HepG2 (cell line): Measurements from ENCODE around the gene DPP7. TPM values are rescaled to one million over a fixed set of nuclear protein-coding genes. Genes with fewer than 3 reads are reported as not detected.

Experiments used
- ARNT2 ChIP-seq: sonication (generic); formaldehyde crosslinking; IDR thresholded peaks from 2 replicates; pipeline ENCODE4 v1.8.0; 2022; ENCODE audit warnings: mild to moderate bottlenecking, low read depth, missing genetic modification reagents, moderate library complexity
- ATF2 ChIP-seq: sonication (generic); formaldehyde crosslinking; IDR thresholded peaks from 2 replicates; pipeline ENCODE4 v1.4.0; 2020; ENCODE audit warnings: missing genetic modification reagents
- DMAP1 ChIP-seq: IDR thresholded peaks from 2 replicates; pipeline ENCODE4 v1.6.1; 2016
- ETV6 ChIP-seq: sonication (generic); formaldehyde crosslinking; conservative IDR thresholded peaks from 2 replicates; pipeline ENCODE4 v1.4.0; 2020; ENCODE audit warnings: missing genetic modification reagents
- HNF1B ChIP-seq: sonication (generic); formaldehyde crosslinking; IDR thresholded peaks from 2 replicates; pipeline ENCODE4 v1.5.1; 2020; ENCODE audit warnings: mild to moderate bottlenecking, moderate library complexity, missing genetic modification reagents
- JDP2 ChIP-seq: sonication (generic); formaldehyde crosslinking; IDR thresholded peaks from 2 replicates; pipeline ENCODE4 v1.8.1; 2022; ENCODE audit warnings: missing genetic modification reagents, borderline replicate concordance
- KAT7 ChIP-seq: IDR thresholded peaks from 2 replicates; pipeline ENCODE4 v1.6.1; 2018; ENCODE audit warnings: borderline replicate concordance, missing compliant biosample characterization
- MED8 ChIP-seq: sonication (generic); formaldehyde crosslinking; IDR thresholded peaks from 2 replicates; pipeline ENCODE4 v1.8.1; 2023; ENCODE audit warnings: mild to moderate bottlenecking, missing genetic modification reagents; ENCODE audit not compliant: insufficient replicate concordance
- NCOA1 ChIP-seq: sonication (generic); formaldehyde crosslinking; IDR thresholded peaks from 2 replicates; pipeline ENCODE4 v1.9.0; 2021; ENCODE audit warnings: missing genetic modification reagents
- PCBP2 ChIP-seq: fragments of 200-400 bp; formaldehyde crosslinking; optimal IDR thresholded peaks from 2 replicates; pipeline ENCODE3; 2018; ENCODE audit warnings: low read length, low read depth; ENCODE audit not compliant: poor library complexity, severe bottlenecking
- SCMH1 ChIP-seq: sonication (generic); formaldehyde crosslinking; IDR thresholded peaks from 2 replicates; pipeline ENCODE4 v1.9.0; 2021; ENCODE audit warnings: missing genetic modification reagents, mild to moderate bottlenecking, borderline replicate concordance
- ZBTB3 ChIP-seq: sonication (generic); formaldehyde crosslinking; IDR thresholded peaks from 2 replicates; pipeline ENCODE4 v1.4.0; 2020; ENCODE audit warnings: low read depth, mild to moderate bottlenecking, moderate library complexity, missing genetic modification reagents, borderline replicate concordance
- ZFP82 ChIP-seq: sonication (generic); formaldehyde crosslinking; IDR thresholded peaks from 2 replicates; pipeline ENCODE4 v1.5.1; 2020; ENCODE audit warnings: mild to moderate bottlenecking, missing genetic modification reagents, borderline replicate concordance
- ZNF317 ChIP-seq: sonication (generic); formaldehyde crosslinking; IDR thresholded peaks from 2 replicates; pipeline ENCODE4 v1.5.0; 2020; ENCODE audit warnings: mild to moderate bottlenecking, missing genetic modification reagents
- ZNF329 ChIP-seq: sonication (generic); formaldehyde crosslinking; IDR thresholded peaks from 2 replicates; pipeline ENCODE4 v1.9.0; 2021; ENCODE audit warnings: low read depth, mild to moderate bottlenecking, missing genetic modification reagents
- ZNF468 ChIP-seq: sonication (generic); formaldehyde crosslinking; IDR thresholded peaks from 2 replicates; pipeline ENCODE4 v1.8.0; 2022; ENCODE audit warnings: mild to moderate bottlenecking, moderate library complexity, missing genetic modification reagents
- ZNF563 ChIP-seq: sonication (generic); formaldehyde crosslinking; IDR thresholded peaks from 2 replicates; pipeline ENCODE4 v1.8.0; 2022; ENCODE audit warnings: mild to moderate bottlenecking, moderate library complexity, missing genetic modification reagents
- ZNF646 ChIP-seq: sonication (generic); formaldehyde crosslinking; IDR thresholded peaks from 2 replicates; pipeline ENCODE4 v1.9.0; 2021; ENCODE audit warnings: mild to moderate bottlenecking, missing genetic modification reagents
- ZNF766 ChIP-seq: sonication (generic); formaldehyde crosslinking; IDR thresholded peaks from 2 replicates; pipeline ENCODE4 v1.5.0; 2020; ENCODE audit warnings: missing genetic modification reagents, borderline replicate concordance
- ZSCAN20 ChIP-seq: sonication (generic); formaldehyde crosslinking; IDR thresholded peaks from 2 replicates; pipeline ENCODE4 v1.4.0; 2020; ENCODE audit warnings: missing genetic modification reagents, mild to moderate bottlenecking, borderline replicate concordance
- polyA plus RNA-seq, 8 experiments: library from polyadenylated mRNA; depleted of rRNA in 3 of 8; stranded (reverse) in 7 of 8; unstranded in 1 of 8; fragments of >200 nt; fragmentation: Illumina TruSeq in 4 of 8; extraction: Trizol in 4 of 8; gene quantifications; 2 replicates each; pipeline versions ENCODE4 v1.2.1 to v1.2.3, GENCODE V29; 2011 to 2016; ENCODE audit warnings: low read depth in 4 of 8, missing spikeins in 1 of 8, mixed read lengths in 1 of 8; ENCODE audit not compliant: insufficient read depth in 1 of 8
- total RNA-seq, 5 experiments: library from RNA; depleted of rRNA; stranded (reverse); fragments of >200 nt; fragmentation: Illumina TruSeq; extraction: Trizol; gene quantifications; 2 replicates each; pipeline ENCODE4 v1.2.3, GENCODE V29; 2016; ENCODE audit warnings: low read depth in 1 of 5

DPP7 gene
- total and polyA plus RNA-seq, 2 of the 13 experiments (the other 11 are each of a cell fraction or from before 2014, with no cell fraction given), result 1.2 to 4.5 TPM

GRCh38 chr9:137129456-137130175 lies 15.1 kb upstream of the DPP7 start (continued):
- TF ChIP-seq ZNF646 (CRISPR knock-in tag) (no peak), MED8 (no peak), ZSCAN20 (CRISPR knock-in tag) (peak; percentile 59), ZFP82 (CRISPR knock-in tag) (no peak), ZNF766 (no peak), ATF2 (CRISPR knock-in tag) (no peak), DMAP1 (CRISPR knock-in tag) (peak; percentile 73), ZBTB3 (CRISPR knock-in tag) (no peak), ZNF317 (CRISPR knock-in tag) (peak; percentile 48; the same call in 1 of the 2 replicates), SCMH1 (CRISPR knock-in tag) (no peak), ZNF329 (0 out of 2 replicates have a peak, but pooled peaks have one; percentile 45), KAT7 (peak; percentile 30; the same call in 1 of the 2 replicates), ZNF563 (CRISPR knock-in tag) (0 out of 2 replicates have a peak, but pooled peaks have one; percentile 24), NCOA1 (CRISPR knock-in tag) (no peak), ETV6 (no peak), HNF1B (CRISPR knock-in tag) (peak; percentile 84), JDP2 (CRISPR knock-in tag) (no peak; the same call in 1 of the 2 replicates), ARNT2 (CRISPR knock-in tag) (peak; percentile 63; the same call in 1 of the 2 replicates), ZNF468 (CRISPR knock-in tag) (no peak), PCBP2 (no peak)
